ENCODE measurements around the gene MREG.
"Not testable (repeated sequence)": the region's sequence is repeated elsewhere in the genome, so short reads cannot be mapped to it uniquely, and the experiment has no call there.

Gene MREG

DNA sequence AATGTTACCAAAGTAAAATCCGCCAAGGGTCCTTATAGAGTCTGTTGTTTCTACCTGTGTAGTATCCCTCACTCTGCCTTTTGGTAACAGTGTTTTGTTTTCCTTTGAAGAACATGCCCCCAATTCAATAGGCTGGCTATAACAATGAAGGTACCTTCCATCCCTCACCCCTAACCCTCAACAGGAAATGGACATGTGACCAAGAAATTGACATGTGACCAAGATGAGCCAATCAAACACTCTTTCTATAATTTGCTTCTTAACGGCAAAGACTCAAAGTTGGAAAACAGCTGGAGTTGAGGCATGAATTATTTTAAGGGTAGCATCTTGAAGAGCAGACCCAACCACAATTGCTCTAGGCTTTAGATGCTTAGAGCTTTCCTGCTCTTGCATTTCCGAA lies 5.4 kb upstream of the MREG start:
- DNase-seq = no peak

GRCh38 chr2:216017365-216017764 lies 4.0 kb upstream of the MREG start:
- peak; percentile 10 for DNase-seq

- DNase-seq = no peak
These were observed 3.2 kb upstream of the MREG start for GRCh38 chr2:216016581-216016980.

GRCh38 chr2:216015722-216016464 lies 2.5 kb upstream of the MREG start:
- DNase-seq = peak; percentile 22

DNA sequence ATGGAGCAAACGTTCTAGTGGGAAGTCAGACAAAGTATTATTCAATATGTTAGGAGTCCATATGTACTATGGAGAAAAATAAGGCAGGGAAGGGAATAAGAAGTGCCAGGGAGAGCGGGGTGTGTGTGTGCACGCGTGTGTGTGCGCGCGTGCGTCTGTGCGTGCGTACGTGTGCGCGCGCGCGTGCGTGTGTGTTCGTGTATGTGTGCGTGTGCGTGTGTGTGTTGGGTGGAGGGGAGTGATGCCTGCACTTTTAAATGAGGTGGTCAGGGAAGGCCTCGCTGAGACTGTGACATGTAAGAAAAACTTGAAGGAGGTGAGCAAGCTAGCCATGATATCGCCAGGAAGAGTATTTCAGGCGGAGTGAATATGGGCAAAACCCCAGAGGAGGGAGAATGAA lies 1.6 kb upstream of the MREG start:
- DNase-seq = no peak

DNA sequence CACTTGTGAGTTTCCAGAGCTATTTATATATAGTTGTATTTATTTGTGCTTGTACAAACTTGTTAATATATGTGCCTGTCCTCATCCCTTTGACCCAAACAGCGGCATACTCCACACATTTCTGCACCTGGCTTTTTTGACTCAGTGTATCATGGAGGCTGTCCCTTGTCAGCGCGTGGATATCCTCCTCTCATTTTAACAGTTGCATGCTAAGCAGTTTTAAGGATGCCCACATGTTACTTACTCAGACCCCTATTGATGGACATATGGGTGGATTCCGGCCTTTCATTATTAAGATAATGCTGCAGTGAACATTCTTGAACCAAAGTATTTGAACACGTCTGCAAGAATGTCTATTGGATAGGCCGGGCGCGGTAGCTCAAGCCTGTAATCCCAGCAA lies 655 bp upstream of the MREG start:
- no peak for DNase-seq

GRCh38 chr2:216012830-216013079 lies 596 bp downstream of the MREG start:
- no peak for DNase-seq

DNA sequence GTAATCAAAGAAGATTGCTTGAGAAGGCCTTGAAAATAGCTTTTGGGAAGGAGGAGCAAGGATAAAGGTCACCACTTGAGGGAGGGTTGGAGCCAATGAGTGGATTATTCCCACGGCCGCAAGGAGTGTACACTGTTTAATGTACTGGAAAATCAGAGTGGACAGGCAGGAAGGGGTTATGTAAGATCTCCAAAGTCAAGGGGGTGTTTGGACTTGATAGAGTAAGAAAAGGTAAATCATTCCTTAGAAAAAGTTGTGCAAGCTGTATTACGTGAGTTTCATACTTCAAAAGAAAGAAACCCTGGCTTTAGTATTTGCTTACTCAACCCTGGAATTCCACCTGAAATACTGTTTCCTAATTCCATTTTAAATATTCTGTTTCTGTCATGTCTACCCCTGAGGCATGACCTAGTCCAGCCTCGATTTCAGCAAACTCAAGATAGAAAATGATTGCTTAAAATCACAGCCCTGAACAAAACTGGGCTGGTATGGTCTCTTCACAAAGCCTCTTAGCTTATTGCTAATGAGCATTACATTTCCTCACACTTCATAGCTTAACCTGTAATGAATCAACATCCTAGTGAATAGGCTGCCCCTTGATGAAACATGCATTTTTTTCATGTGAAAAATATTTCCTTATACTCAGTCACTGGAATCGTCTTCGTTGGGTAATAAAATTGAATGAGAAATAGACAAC lies 1.1 kb downstream of the MREG start:
- DNase-seq = no peak

GRCh38 chr2:216009215-216009614 lies 4.1 kb downstream of the MREG start:
- DNase-seq = not testable (repeated sequence)

GRCh38 chr2:216008387-216008786 lies 5.0 kb downstream of the MREG start:
- no peak for DNase-seq

DNA sequence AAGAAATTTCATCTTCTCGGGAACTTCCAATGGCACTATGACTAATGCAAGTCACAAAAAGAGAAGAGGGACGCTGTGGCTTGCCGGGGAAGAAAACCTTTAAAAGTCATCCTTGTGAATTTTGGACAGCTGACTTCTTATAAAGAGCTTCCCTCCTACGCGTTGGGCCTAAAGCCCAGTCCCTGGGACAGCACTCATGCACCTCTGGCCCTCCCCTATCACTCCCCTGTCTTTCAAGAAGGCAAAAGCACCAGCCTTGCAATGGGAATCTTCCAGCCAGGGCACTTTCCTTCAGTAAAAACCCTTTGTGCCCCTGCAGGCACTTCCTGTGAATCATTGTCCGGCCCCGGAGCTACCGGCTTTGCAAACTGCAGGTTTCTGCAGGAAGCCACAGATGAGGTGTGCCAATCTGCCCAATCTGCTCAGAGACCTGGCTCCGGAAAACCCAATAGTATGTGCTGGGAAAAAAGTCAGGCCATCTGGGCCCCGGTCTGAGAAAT lies 7.1 kb downstream of the MREG start:
- DNase-seq = peak; percentile 34

DNA sequence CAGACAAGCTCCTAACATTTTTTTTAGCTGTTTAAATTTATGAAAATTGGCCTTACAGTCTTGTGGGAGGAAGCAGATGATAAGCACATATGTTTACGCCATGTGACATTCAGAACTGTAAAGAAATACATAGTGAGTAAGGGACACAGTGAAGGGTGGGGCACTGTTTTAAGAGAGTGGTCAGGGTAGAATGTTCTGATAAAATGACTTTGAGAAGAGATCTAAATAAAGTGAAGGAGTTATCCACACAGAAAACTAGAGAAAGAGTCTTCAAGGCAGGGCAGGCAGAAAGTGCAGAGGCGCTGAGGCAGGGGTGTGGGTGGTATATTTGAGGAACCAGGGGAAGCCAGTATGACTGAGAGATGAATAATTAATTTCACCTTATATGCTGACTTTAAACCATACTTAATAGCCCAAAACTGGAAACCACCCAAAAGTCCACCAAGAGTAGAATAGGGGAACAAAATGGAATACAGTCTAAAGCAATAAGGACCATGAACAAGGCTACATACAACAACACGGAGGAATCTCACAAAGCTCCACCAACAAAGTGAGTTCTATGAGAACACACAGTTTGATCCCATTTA lies 8.6 kb downstream of the MREG start:
- peak; percentile 40 for DNase-seq

GRCh38 chr2:216003876-216004696 lies 9.3 kb downstream of the MREG start:
- no peak for DNase-seq

GRCh38 chr2:216002693-216003092 lies 10.7 kb downstream of the MREG start:
- DNase-seq = no peak

DNA sequence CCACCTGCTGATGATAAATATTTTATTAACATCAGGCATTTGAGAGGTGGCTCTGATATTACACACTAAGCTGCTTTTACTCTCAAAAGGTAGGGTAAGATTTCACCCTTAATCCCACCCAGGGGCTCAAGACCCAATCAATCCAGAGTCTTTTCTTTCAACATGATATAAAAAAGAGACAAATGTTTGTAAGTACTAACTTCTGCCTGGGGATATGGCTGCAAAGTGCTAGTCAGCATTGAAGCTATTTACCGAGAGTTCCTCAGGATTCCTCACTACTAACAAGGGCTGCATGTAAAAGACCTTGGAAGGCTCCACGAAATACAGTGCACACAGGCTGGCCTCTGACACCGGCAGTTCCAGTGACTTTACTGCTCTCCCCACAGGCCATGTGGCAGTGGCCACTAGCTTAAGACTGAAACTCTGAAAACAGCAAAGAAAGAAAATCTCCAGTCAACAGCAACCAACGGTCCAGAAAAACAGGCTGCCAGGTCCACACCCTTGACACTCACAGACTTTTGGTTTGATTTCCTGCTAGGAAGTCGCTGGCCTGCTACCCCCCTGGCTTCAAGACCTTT lies 11.2 kb downstream of the MREG start:
- DNase-seq = no peak

DNA sequence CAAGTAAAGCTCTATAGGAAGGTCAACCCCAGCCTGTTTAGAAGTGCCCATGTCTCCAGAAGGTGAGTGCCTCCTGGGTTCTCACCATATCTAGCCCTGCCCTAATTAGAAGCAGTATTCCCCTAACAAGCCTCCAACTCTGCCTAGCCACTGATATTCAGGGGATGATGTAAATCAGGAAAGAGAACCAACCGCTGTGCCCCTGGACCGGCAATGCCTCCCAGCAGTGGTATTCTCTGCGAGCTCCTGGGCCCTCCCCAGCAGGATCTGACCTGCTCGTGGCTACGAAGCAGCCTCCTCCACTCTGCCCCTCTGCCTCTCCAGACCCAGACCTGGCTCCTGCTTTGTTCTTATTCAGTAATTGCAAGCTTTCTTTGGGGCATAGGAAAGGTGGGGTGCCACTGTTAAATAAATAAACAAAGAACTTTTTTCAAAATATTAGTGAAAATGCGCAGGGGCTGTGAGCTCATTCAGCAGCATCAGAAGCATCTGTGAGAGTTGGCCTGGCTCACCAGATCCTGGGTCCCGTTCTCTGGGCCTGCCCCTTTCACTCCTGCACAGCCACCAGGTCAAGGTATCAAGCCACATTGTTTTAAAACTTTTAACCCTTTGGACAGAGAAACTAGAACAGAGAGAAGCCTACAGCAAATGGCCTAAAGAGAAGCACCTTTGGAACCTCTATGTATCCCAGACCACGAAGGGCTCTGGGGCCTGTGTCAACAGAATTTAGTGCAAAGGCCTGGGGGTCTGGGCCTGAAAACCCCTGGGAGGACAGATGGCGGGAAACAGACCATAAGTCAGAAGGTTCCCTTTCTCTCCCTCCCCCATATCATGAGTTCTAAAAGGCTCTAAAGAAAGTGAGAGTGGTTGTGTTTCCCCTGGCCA lies 11.9 kb downstream of the MREG start:
- no peak for DNase-seq

GRCh38 chr2:215998636-215999035 lies 14.7 kb downstream of the MREG start:
- no peak for DNase-seq

- no peak for DNase-seq
These were observed 16.1 kb downstream of the MREG start for GRCh38 chr2:215997219-215997618.

GRCh38 chr2:215994911-215995310 lies 18.4 kb downstream of the MREG start:
- DNase-seq = no peak

- DNase-seq = not testable (repeated sequence)
These were observed 24.7 kb downstream of the MREG start for GRCh38 chr2:215988556-215989207.

GRCh38 chr2:215985257-215985656 lies 28.1 kb downstream of the MREG start:
- no peak for DNase-seq
